HS-27A (cell line): ENCODE data around the gene SENP6.
"Not testable (repeated sequence)": the region's sequence is repeated elsewhere in the genome, so short reads cannot be mapped to it uniquely, and the experiment has no call there.

Experiments
- DNase-seq: peaks from one replicate; pipeline ENCODE4 v3.0.0-alpha.2; 2012; ENCODE audit warnings: low read depth, missing footprints

Gene SENP6

DNA sequence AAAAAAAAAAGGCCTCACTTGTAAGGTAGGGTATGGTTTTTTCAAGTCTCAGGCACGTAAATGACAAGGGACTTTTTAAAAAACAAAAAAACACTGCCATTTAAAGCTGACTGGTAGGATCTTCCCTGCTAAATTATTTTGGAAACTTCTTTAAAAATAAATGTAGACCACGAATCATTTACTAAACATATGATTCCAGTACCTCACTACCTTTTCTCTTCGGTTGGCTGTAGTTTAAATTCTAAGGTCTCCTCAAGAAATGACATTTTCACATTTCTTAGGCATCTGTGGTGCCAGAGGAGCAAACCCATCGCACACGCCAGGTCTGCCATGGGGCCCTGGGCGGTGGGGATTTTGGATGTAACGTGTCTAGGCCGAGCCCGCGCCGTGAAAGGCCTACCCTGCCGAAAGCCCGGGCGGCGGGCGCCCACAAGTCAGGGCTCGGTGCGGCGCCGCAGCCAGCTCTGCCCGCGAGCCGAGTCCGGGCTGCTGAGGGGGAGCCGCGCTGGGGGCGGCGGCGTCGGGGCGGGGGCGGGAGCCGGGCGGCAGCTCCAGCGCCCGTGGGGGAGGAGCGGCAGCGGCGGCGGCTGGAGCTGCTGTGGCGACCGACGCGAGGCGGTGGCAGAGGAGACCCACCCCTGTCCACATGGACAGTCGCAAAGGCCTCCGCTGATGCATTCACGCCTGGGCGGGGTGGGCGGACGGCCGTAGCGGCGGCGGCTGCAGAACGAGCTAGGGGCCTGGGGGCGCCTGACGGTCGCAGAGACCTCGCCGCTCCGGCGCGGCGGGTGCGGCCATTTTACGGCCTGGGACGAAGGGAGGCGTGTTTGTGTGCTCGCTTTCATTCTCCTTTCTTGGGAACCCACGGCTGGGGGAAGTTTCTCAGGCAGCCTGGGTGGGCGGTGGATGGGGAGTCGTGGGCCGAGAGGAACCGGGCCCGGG lies at the start of gene SENP6:
Gene SENP6, plus strand, starts transcription at position 577 of the 942 bp plus-strand sequence. CDS start 645 bp downstream, outside the sequence.
- DNase-seq = no peak

GRCh38 chr6:75556240-75556639 lies 45.4 kb upstream of the SENP6 start:
- no peak for DNase-seq

DNA sequence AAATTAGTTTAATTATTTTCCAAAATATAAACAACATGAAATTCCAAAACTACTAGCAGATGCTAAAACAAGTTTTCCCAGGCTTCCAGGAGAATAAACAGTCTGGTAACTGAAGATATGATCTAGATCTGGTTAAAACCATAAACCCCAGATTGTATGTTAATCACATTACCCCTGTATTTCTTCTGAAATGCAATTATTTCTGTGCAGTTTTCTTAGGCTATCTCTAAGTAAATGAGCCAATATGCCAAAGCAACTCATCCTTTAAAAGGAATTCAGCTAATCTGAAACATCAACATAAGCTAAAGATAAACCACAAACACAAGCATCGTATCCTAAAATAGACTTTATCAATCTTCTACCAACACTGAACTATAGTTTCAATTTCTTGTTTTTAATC lies 44.6 kb upstream of the SENP6 start:
- DNase-seq = no peak

GRCh38 chr6:75563032-75563431 lies 38.6 kb upstream of the SENP6 start:
- no peak for DNase-seq

- DNase-seq = no peak
Observed at GRCh38 chr6:75566137-75566767, 35.4 kb upstream of the SENP6 start.

DNA sequence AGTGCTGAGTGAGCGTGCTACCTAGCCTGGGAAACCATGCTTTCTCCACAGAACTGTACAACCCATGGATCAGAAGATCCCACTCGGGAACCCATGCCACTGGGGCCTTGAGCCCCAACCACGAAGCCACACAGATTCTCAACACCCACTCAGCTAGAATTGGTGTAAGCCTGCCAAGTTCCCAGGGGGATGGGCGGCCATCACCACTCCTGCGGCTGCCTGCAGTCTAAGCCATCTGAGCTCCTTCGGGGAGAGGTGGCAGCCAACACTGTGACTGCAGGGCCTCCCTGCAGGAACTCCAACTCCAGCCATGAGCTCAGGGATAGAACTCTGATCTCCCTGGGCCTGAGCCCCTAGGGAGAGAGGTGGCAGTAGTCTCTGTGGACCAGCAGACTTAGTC lies 33.6 kb upstream of the SENP6 start:
- DNase-seq = no peak

DNA sequence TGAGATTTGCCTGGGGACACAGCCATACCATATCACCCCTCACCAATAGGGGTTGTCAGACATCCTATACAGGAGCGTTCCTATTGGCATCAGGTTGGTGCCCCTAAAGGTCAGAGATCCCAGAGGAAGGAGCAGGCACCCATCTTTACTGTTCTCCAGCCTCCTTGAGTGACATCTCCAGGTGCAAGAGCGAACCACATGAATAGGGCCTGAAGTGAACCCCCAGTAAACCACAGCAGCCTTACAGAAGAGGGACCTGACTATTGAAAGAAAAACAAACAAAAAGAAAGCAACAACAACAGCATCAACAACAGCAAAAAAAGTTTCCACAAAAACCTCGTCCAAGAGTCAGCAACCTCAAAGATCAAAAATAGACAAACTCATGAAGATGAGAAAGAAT lies 32.7 kb upstream of the SENP6 start:
- DNase-seq = no peak

- DNase-seq = not testable (repeated sequence)
Observed at GRCh38 chr6:75570671-75571070, 31.0 kb upstream of the SENP6 start.

- DNase-seq = no peak
Observed at GRCh38 chr6:75572072-75572471, 29.6 kb upstream of the SENP6 start.

- DNase-seq = no peak
Observed at GRCh38 chr6:75579951-75580350, 21.7 kb upstream of the SENP6 start.

GRCh38 chr6:75581231-75581630 lies 20.4 kb upstream of the SENP6 start:
- DNase-seq = no peak

DNA sequence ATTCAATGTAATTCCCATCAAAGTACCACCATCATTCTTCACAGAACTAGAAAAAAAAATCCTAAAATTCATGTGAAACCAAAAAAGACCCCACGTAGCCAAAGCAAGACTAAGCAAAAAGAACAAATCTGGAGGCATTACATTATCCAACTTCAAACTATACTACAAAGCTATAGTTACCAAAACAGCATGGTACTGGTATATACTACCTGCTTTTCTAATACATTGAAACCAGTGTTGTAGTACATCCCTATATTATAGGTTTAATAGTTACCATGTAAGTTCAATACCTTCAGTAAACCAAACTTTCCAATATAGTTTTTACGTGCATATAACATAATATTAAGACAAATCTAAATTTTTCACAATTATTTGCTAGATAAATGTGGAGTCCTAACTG lies 17.1 kb upstream of the SENP6 start:
- DNase-seq = not testable (repeated sequence)

DNA sequence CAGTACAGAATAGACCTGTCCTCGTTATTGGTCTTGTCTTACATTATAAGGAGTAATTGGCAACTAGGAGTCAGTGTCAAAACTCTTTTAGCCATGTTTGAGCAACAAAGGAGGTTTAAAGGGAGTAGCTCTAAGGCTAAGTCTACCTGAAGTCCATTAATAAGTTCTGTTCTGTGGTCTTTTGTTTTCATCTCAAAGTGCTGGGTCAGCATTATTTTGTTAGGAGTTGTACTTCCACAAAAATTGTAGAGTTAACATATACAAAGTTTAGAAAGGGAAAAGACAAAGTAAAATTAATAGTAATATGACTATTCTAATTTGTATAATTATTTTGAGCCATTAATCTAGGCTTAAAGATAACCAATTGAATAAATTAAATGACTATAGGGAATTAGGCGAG lies 12.7 kb upstream of the SENP6 start:
- DNase-seq = no peak

GRCh38 chr6:75590370-75590769 lies 11.3 kb upstream of the SENP6 start:
- no peak for DNase-seq

DNA sequence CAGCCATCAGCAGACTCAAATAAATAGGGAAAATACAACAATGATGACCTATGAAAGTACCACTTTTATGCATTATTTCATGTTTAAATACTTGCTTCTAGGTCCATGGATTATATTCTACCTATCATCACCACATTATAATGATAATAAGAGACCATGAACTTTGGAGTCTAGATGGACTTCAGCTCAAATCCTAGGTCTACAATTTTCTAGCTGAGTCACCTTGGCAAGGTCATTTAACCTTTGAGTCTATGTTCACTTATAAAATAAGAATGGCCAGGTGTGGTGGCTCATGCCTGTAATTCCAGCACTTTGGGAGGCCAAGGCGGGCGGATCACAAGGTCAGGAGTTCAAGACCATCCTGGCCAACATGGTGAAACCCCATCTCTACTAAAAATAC lies 5.3 kb upstream of the SENP6 start:
- DNase-seq = not testable (repeated sequence)

DNA sequence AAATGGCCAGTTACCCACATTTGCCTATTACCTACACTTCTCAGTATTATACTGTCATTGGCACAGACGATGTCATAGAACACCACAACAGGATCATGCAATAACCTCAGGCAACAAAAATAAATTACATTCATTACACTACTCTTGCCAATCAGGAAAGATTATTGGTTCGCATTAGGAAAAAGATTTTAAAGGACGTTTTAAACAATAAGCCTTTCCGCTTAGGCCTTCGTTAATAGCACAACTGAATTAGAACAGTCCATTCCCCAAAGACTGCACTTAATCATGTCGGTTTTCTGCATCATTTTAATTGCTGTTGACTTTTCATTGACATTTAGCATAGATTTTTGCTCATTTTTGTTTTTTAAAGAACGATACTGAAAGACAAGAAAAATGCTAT lies 912 bp upstream of the SENP6 start:
- no peak for DNase-seq

DNA sequence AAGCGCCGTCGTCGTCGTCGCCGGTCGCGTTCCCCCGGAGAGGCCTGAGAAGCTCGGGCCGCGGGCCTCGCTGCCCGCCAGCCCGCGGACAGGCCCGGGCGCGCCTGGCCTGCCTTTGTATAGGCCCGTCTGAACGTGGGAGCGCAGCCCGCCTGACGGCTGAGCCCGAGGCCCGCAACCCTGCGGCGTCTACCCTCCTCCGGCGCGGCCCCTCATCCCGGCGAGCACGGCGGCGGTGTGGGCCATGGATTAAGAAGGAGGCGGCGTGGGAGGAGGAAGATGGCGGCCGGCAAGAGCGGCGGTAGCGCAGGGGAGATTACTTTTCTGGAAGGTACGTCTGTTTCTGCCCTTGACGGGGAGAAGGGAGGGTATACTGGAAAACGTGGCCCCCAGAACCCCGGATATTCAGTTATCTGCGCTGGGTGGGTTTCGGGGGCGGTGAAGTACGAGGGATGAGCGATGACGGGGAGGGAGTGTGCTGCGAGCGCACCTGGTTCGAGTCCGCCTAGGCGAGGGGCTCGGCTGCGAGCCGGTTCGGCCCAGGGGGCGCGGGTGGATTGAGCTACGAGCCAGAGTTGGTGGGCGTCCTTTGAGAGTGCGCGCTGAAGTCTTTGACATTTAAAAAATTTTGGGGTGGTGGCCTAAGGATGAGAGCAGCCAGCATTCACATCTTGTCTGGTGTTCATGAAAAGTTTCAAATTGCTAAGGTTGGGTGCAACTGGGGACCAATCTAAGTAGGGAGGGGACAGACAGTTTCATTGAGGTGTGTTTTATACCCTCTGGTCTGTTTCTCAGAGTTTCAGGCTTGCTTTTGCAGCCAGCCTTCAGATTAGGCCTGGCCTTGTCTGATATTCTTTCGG lies 796 bp downstream of the SENP6 start:
- no peak for DNase-seq

- DNase-seq = no peak
Observed at GRCh38 chr6:75603106-75603420, 1.4 kb downstream of the SENP6 start.

DNA sequence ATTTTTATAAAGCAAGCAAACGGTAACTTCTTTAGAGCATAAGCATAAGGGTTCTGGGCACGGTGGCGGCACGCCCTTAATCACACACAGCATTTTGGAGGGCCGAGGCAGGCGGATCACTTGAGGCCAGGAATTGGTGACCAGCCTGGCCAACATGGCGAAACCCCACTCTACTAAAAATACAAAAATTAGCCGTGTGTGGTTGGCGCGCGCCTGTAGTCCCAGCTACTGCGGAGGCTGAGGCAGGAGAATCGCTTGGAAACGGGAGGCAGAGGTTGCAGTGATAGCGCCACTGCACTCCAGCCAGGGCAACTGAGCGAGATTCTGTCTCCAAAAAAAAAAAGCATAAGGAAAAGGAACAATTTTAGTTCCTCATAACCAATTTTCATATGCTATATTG lies 2.6 kb downstream of the SENP6 start:
- no peak for DNase-seq

- no peak for DNase-seq
Observed at GRCh38 chr6:75605635-75606034, 4.0 kb downstream of the SENP6 start.

GRCh38 chr6:75608304-75608703 lies 6.6 kb downstream of the SENP6 start:
- no peak for DNase-seq

GRCh38 chr6:75608956-75609533 lies 7.4 kb downstream of the SENP6 start:
- DNase-seq = no peak
